DOHH2 (cell line): ENCODE results near the gene E2F6.

Experiments
- H3F3A ChIP-seq: fragments of 200-600 bp; sonication (generic), shearing (Covaris generic); 2 replicates; pipeline ENCODE4 v1.6.0; 2016; ENCODE audit warnings: antibody characterized with exemption, mild to moderate bottlenecking; ENCODE audit not compliant: control insufficient read depth, insufficient read depth
- H3K27ac ChIP-seq: fragments of 200-600 bp; sonication (generic); 2 replicates; pipeline ENCODE4 v1.5.1; 2014; ENCODE audit warnings: low read depth, mild to moderate bottlenecking, low read length, moderate library complexity
- H3K27me3 ChIP-seq: fragments of 200-600 bp; sonication (generic); 2 replicates; pipeline ENCODE4 v1.6.1; 2014; ENCODE audit warnings: mild to moderate bottlenecking, low read length, mixed read lengths; ENCODE audit not compliant: control insufficient read depth
- H3K36me3 ChIP-seq: fragments of 200-600 bp; sonication (generic); 2 replicates; pipeline ENCODE4 v1.6.1; 2014; ENCODE audit warnings: mild to moderate bottlenecking, low read length, moderate library complexity, mixed read lengths; ENCODE audit not compliant: control insufficient read depth
- H3K4me1 ChIP-seq: fragments of 200-600 bp; sonication (generic); 2 replicates; pipeline ENCODE4 v1.6.1; 2014; ENCODE audit warnings: mild to moderate bottlenecking, low read length, mixed read lengths; ENCODE audit not compliant: control insufficient read depth
- H3K4me2 ChIP-seq: fragments of 200-600 bp; sonication (generic); 2 replicates; pipeline ENCODE4 v1.6.0; 2014; ENCODE audit warnings: mild to moderate bottlenecking, low read length, moderate library complexity
- H3K4me3 ChIP-seq: fragments of 200-600 bp; sonication (generic); 2 replicates; pipeline ENCODE4 v1.5.1; 2014; ENCODE audit warnings: mild to moderate bottlenecking, low read length, mixed read lengths
- H3K79me2 ChIP-seq: fragments of 200-600 bp; sonication (generic); 2 replicates; pipeline ENCODE4 v1.6.1; 2014; ENCODE audit warnings: mild to moderate bottlenecking, low read length, mixed read lengths; ENCODE audit not compliant: control insufficient read depth
- H3K9me2 ChIP-seq: fragments of 200-600 bp; sonication (generic); replicated peaks from 2 replicates; pipeline ENCODE4 v1.6.1; 2014; ENCODE audit warnings: mild to moderate bottlenecking, low read length, mixed read lengths; ENCODE audit not compliant: control insufficient read depth
- H3K9me3 ChIP-seq: fragments of 200-600 bp; sonication (generic); 2 replicates; pipeline ENCODE4 v1.6.1; 2014; ENCODE audit warnings: antibody characterized with exemption, low read length, mixed read lengths; ENCODE audit not compliant: control insufficient read depth, insufficient read depth
- H4K20me1 ChIP-seq: fragments of 200-600 bp; sonication (generic); 2 replicates; pipeline ENCODE4 v1.6.0; 2014; ENCODE audit warnings: low read depth, mild to moderate bottlenecking, antibody characterized with exemption, low read length, moderate library complexity; ENCODE audit not compliant: control insufficient read depth, insufficient read depth
- CTCF ChIP-seq: fragments of 200-600 bp; sonication (generic); IDR thresholded peaks from one replicate; pipeline ENCODE4 v1.5.1; 2014; ENCODE audit warnings: antibody characterized with exemption, mild to moderate bottlenecking, low read depth, low read length; ENCODE audit not compliant: poor library complexity, severe bottlenecking
- EZH2phosphoT487 ChIP-seq: fragments of 200-600 bp; sonication (generic); IDR thresholded peaks from 2 replicates; pipeline ENCODE4 v1.6.1; 2017; ENCODE audit warnings: borderline replicate concordance, mild to moderate bottlenecking, antibody characterized with exemption, low read length, moderate library complexity, mixed read lengths

The E2F6 gene

GRCh38 chr2:11419781-11420180 lies 46.2 kb downstream of the E2F6 start:
- H3K9me2 ChIP-seq: no peaks in the 10 kb centered on the region
- H3K9me3 ChIP-seq: peaks cover 17% of the 10 kb centered on the region; the same call in 1 of the 2 replicates
- TF ChIP-seq CTCF (no peak), EZH2phosphoT487 (no peak)
- H3K27ac ChIP-seq: no peak overlapping the region
- no peaks in the 10 kb centered on the region for H3K36me3 ChIP-seq
- H3K27me3 ChIP-seq: no peaks in the 10 kb centered on the region; the same call in 1 of the 2 replicates
- no peaks in the 10 kb centered on the region for H3K79me2 ChIP-seq
- no peaks in the 10 kb centered on the region for H4K20me1 ChIP-seq
- no peaks in the 10 kb centered on the region for H3F3A ChIP-seq
- no peak overlapping the region for H3K4me3 ChIP-seq
- H3K4me2 ChIP-seq: no peak overlapping the region
- H3K4me1 ChIP-seq: no peaks in the 10 kb centered on the region

- Histone ChIP-seq H3K9me3 (peaks cover 17% of the 10 kb centered on the region; the same call in 1 of the 2 replicates), H3K4me2 (no peak overlapping the region), H3K27me3 (no peaks in the 10 kb centered on the region; the same call in 1 of the 2 replicates), H3F3A (no peaks in the 10 kb centered on the region), H3K9me2 (no peaks in the 10 kb centered on the region), H3K36me3 (no peaks in the 10 kb centered on the region), H4K20me1 (no peaks in the 10 kb centered on the region), H3K79me2 (no peaks in the 10 kb centered on the region), H3K4me1 (no peaks in the 10 kb centered on the region), H3K4me3 (no peak overlapping the region), H3K27ac (no peak overlapping the region)
- TF ChIP-seq CTCF (peak; percentile 79), EZH2phosphoT487 (no peak)
Measured at GRCh38 chr2:11417946-11418585, 47.9 kb downstream of the E2F6 start.

GRCh38 chr2:11416931-11417330 lies 49.0 kb downstream of the E2F6 start:
- Histone ChIP-seq H3K4me2 (no peak overlapping the region), H3K9me3 (peaks cover 17% of the 10 kb centered on the region; the same call in 1 of the 2 replicates), H3K27me3 (no peaks in the 10 kb centered on the region; the same call in 1 of the 2 replicates), H3K4me1 (0 out of 2 replicates have a peak, but pooled peaks cover 3% of the 10 kb centered on the region), H3K9me2 (no peaks in the 10 kb centered on the region), H3K27ac (no peak overlapping the region), H4K20me1 (no peaks in the 10 kb centered on the region), H3F3A (no peaks in the 10 kb centered on the region), H3K79me2 (no peaks in the 10 kb centered on the region), H3K4me3 (no peak overlapping the region), H3K36me3 (no peaks in the 10 kb centered on the region)
- TF ChIP-seq CTCF (no peak), EZH2phosphoT487 (no peak)
